HL-60 (cell line): ENCODE results near the gene UBL4B.

Source experiments
- CTCF ChIP-seq: IDR thresholded peaks from one replicate; pipeline ENCODE4 v1.5.1; 2011; ENCODE audit warnings: low read length, control low read depth, inconsistent platforms; ENCODE audit not compliant: insufficient read depth
- POLR2AphosphoS5 ChIP-seq: IDR thresholded peaks from 2 replicates; pipeline ENCODE4 v1.6.1; 2012; ENCODE audit warnings: low read depth

- TF ChIP-seq POLR2AphosphoS5 (no peak), CTCF (no peak)
Observed at GRCh38 chr1:110113551-110113950, 1.3 kb downstream of the UBL4B start.
